Dendritic cell treated with granulocyte-macrophage colony-stimulating factor and Interleukin-4, amounts not matched to agents 40 ng/mL and 50 ng/mL, for 4 days (primary cell): ENCODE results near the gene ADGRB2.
A peak's percentile ranks its signal among the peaks of the same experiment; 100 is the strongest.

Experiments used
- H3K27ac Mint-ChIP-seq: one replicate; pipeline ENCODE4 v1.8.0; 2022; ENCODE audit warnings: mild to moderate bottlenecking, mixed read lengths
- H3K27me3 Mint-ChIP-seq: one replicate; pipeline ENCODE4 v1.8.0; 2022; ENCODE audit warnings: mild to moderate bottlenecking, mixed read lengths
- H3K36me3 Mint-ChIP-seq: one replicate; pipeline ENCODE4 v1.8.0; 2022; ENCODE audit warnings: low read depth, mixed read lengths
- H3K4me1 Mint-ChIP-seq: one replicate; pipeline ENCODE4 v1.8.0; 2022; ENCODE audit warnings: low read depth, mixed read lengths
- H3K4me3 Mint-ChIP-seq: one replicate; pipeline ENCODE4 v1.8.0; 2022; ENCODE audit warnings: mild to moderate bottlenecking, moderate library complexity, mixed read lengths
- H3K9me3 Mint-ChIP-seq: one replicate; pipeline ENCODE4 v1.8.0; 2022; ENCODE audit warnings: mixed read lengths
- intact Hi-C: fragments of 100-400 bp; cut with micrococcal nuclease; formaldehyde crosslinking; loops from one replicate; pipeline ENCODE4 v1.15.0; 2022

Gene ADGRB2

GRCh38 chr1:31760471-31761470 lies 3.4 kb downstream of the ADGRB2 start:
- Mint-ChIP-seq H3K27me3 (peaks cover 72% of the 10 kb centered on the region), H3K27ac (no peak overlapping the region), H3K4me1 (peaks cover 28% of the 10 kb centered on the region), H3K4me3 (peak overlapping the region; percentile 35), H3K36me3 (no peaks in the 10 kb centered on the region), H3K9me3 (no peaks in the 10 kb centered on the region)
- intact Hi-C loops = no loop called here

GRCh38 chr1:31759298-31760023 lies 4.7 kb downstream of the ADGRB2 start:
- Mint-ChIP-seq H3K27me3 (peaks cover 63% of the 10 kb centered on the region), H3K4me1 (peaks cover 28% of the 10 kb centered on the region), H3K9me3 (no peaks in the 10 kb centered on the region), H3K36me3 (no peaks in the 10 kb centered on the region), H3K4me3 (no peak overlapping the region), H3K27ac (no peak overlapping the region)
- intact Hi-C loops = no loop called here

- Mint-ChIP-seq H3K4me3 (no peak overlapping the region), H3K9me3 (no peaks in the 10 kb centered on the region), H3K27ac (no peak overlapping the region), H3K4me1 (peaks cover 28% of the 10 kb centered on the region), H3K27me3 (peaks cover 61% of the 10 kb centered on the region), H3K36me3 (no peaks in the 10 kb centered on the region)
- intact Hi-C loops = no loop called here
Measured at GRCh38 chr1:31758823-31759222, 5.3 kb downstream of the ADGRB2 start.

- no peak overlapping the region for H3K27ac Mint-ChIP-seq
- intact Hi-C loops = no loop called here
- H3K36me3 Mint-ChIP-seq = no peaks in the 10 kb centered on the region
- H3K4me1 Mint-ChIP-seq = peaks cover 20% of the 10 kb centered on the region
- H3K4me3 Mint-ChIP-seq = no peak overlapping the region
- H3K27me3 Mint-ChIP-seq = peaks cover 60% of the 10 kb centered on the region
- no peaks in the 10 kb centered on the region for H3K9me3 Mint-ChIP-seq
Measured at GRCh38 chr1:31757989-31758388, 6.2 kb downstream of the ADGRB2 start.

DNA sequence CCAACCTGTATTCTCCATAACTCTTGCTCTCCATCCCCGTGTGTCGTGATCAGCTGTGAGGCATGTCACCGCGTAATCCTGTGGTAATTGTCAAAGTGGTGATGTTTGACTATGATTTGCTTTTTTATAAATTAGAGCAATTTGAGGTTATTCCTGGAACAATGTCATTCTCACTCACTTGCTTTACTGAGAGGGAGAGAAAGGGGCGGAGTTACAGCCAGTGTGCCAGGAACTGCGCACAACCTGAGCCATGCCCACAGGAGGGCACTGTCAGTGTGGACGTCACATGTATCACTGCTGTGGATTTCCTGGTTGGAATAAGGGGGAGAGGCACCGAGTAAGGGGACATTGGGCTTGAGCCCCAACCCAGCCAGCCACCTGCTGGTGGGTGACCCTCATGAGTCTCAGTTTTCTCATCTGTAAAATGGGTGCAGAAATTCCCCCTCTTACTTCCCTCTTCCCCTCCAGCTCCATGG lies 6.9 kb downstream of the ADGRB2 start:
- Mint-ChIP-seq H3K4me1 (peaks cover 17% of the 10 kb centered on the region), H3K27me3 (peaks cover 60% of the 10 kb centered on the region), H3K36me3 (no peaks in the 10 kb centered on the region), H3K27ac (no peak overlapping the region), H3K4me3 (no peak overlapping the region), H3K9me3 (no peaks in the 10 kb centered on the region)
- intact Hi-C loops = no loop called here

GRCh38 chr1:31756578-31756977 lies 7.6 kb downstream of the ADGRB2 start:
- intact Hi-C loops = no loop called here
- H3K9me3 Mint-ChIP-seq = no peaks in the 10 kb centered on the region
- H3K27me3 Mint-ChIP-seq = peaks cover 60% of the 10 kb centered on the region
- no peaks in the 10 kb centered on the region for H3K36me3 Mint-ChIP-seq
- H3K4me1 Mint-ChIP-seq = peaks cover 16% of the 10 kb centered on the region
- no peak overlapping the region for H3K27ac Mint-ChIP-seq
- no peak overlapping the region for H3K4me3 Mint-ChIP-seq

- Mint-ChIP-seq H3K4me3 (no peak overlapping the region), H3K4me1 (peaks cover 12% of the 10 kb centered on the region), H3K27me3 (peaks cover 56% of the 10 kb centered on the region), H3K27ac (no peak overlapping the region), H3K9me3 (no peaks in the 10 kb centered on the region), H3K36me3 (no peaks in the 10 kb centered on the region)
- intact Hi-C loops = no loop called here
Measured at GRCh38 chr1:31755850-31756492, 8.2 kb downstream of the ADGRB2 start.

DNA sequence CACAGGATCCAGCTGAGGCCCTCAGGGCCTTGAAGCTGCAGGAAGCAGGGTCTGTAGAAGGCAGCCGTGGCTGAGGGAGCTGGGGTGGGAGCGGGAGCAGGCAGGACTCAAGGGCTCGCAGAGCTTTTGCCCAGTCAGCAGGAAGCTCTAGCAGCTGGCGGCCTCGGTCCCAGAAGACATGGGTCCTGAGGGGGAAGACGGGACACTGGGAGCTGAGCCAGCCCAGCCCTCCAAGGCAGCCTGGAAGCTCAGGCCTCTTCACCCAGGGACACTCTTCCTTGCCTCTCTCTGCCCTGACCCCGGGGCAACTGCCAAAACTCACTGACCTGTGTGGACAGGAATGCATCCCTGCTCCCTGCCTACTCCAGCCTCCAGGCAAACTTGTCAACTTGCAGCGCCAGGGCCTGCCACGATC lies 8.9 kb downstream of the ADGRB2 start:
- no peaks in the 10 kb centered on the region for H3K36me3 Mint-ChIP-seq
- no peak overlapping the region for H3K4me3 Mint-ChIP-seq
- no peaks in the 10 kb centered on the region for H3K9me3 Mint-ChIP-seq
- H3K27me3 Mint-ChIP-seq = peaks cover 60% of the 10 kb centered on the region
- intact Hi-C loops = no loop called here
- H3K27ac Mint-ChIP-seq = no peak overlapping the region
- peaks cover 13% of the 10 kb centered on the region for H3K4me1 Mint-ChIP-seq

DNA sequence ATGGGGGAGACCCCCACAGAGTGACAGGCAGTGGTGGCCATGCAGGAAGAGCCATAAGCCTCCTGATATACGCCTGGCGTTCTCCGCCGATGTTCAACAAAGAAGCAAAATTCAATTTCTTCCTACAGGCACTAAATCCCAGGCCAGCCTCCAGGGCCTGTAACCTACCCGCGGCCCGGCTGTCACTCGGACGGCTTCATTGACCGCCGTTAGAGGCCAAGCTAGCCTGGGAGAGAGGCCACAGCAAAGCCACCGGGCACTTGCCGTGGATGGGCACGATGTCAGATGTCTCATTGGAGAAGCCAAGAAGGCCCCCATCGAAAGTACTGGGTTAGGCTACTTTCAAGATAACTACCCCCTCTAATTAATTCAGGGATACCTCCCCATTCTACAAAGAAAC lies 9.7 kb downstream of the ADGRB2 start:
- no peak overlapping the region for H3K27ac Mint-ChIP-seq
- intact Hi-C loops = no loop called here
- H3K36me3 Mint-ChIP-seq = no peaks in the 10 kb centered on the region

GRCh38 chr1:31753707-31754349 lies 10.3 kb downstream of the ADGRB2 start:
- H3K27me3 Mint-ChIP-seq = peaks cover 58% of the 10 kb centered on the region
- no peak overlapping the region for H3K27ac Mint-ChIP-seq
- H3K9me3 Mint-ChIP-seq = no peaks in the 10 kb centered on the region
- no peaks in the 10 kb centered on the region for H3K36me3 Mint-ChIP-seq
- H3K4me1 Mint-ChIP-seq = peaks cover 6% of the 10 kb centered on the region
- H3K4me3 Mint-ChIP-seq = no peak overlapping the region
- intact Hi-C loops = no loop called here

More for the DNA sequence above, 9.7 kb downstream of the ADGRB2 start:
- H3K9me3 Mint-ChIP-seq = no peaks in the 10 kb centered on the region
- no peak overlapping the region for H3K4me3 Mint-ChIP-seq
- peaks cover 59% of the 10 kb centered on the region for H3K27me3 Mint-ChIP-seq
- peaks cover 6% of the 10 kb centered on the region for H3K4me1 Mint-ChIP-seq

DNA sequence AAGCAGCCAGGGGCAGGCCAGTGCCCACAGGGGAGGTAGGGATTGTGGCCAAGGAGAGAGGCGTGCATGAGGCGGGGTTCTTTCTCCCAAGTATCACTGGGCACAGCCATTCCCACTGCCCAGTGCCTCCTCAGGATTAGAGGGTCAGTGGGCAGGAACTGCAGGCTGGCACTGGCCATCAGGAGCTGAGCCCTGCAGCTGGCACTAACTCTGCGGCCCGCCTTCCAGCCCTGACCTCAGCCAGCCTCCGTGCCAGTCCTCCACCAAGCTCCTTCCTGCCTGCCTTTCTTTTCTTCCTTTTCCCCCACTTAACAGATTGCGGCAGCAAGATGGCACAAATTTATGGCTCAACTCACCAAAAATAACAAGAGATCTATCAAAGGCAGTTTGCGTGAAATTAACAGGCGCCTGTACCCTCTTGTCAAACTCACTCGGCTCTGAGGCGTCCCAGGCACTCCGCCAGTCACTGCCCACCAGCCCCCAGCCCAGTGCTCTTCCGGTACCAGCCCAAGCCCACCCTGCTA lies 11.1 kb downstream of the ADGRB2 start:
- Mint-ChIP-seq H3K4me1 (peaks cover 6% of the 10 kb centered on the region), H3K9me3 (no peaks in the 10 kb centered on the region), H3K36me3 (no peaks in the 10 kb centered on the region), H3K4me3 (no peak overlapping the region), H3K27ac (no peak overlapping the region), H3K27me3 (peaks cover 51% of the 10 kb centered on the region)
- intact Hi-C loops = no loop called here

- Mint-ChIP-seq H3K4me3 (no peak overlapping the region), H3K27ac (no peak overlapping the region)
Measured at GRCh38 chr1:31752258-31752657, 11.9 kb downstream of the ADGRB2 start.

DNA sequence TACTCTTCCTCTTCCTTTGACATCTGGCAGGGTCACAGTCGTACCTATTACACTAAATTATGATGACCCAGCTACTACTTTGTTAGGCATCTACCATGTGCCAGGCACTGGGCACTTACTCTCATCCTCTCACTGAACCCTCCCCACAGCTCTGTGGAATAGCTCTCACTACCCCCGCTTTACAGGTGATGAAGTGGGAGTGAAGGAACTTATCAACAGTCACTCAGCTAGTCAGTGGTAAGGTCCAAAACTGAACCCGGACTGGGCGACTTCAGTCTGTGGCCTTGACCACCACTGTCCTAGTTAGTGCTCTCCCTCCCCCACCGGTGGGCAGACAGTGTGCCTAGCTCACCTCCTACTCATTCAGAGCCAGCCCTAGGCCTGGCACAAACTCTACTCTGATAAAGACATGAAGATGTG lies 12.3 kb downstream of the ADGRB2 start:
- Mint-ChIP-seq H3K27ac (no peak overlapping the region), H3K9me3 (no peaks in the 10 kb centered on the region), H3K27me3 (peaks cover 57% of the 10 kb centered on the region), H3K4me3 (no peak overlapping the region), H3K4me1 (peaks cover 8% of the 10 kb centered on the region), H3K36me3 (no peaks in the 10 kb centered on the region)
- intact Hi-C loops = no loop called here

More at GRCh38 chr1:31752258-31752657, 11.9 kb downstream of the ADGRB2 start:
- peaks cover 52% of the 10 kb centered on the region for H3K27me3 Mint-ChIP-seq
- intact Hi-C loops = no loop called here
- H3K9me3 Mint-ChIP-seq = no peaks in the 10 kb centered on the region
- no peaks in the 10 kb centered on the region for H3K36me3 Mint-ChIP-seq
- peaks cover 6% of the 10 kb centered on the region for H3K4me1 Mint-ChIP-seq
